CD4-positive, alpha-beta T cell (primary cell): ENCODE measurements around the gene EMX1. TPM values are rescaled to one million over a fixed set of nuclear protein-coding genes. Genes with fewer than 3 reads are reported as not detected.

Source experiments
- ATAC-seq: fragments of 200-7000 bp; cut with Tn5 transposase; one replicate; pipeline ENCODE4 v1.10.0; 2022; ENCODE audit warnings: mild to moderate bottlenecking; ENCODE audit not compliant: poor library complexity
- CTCF ChIA-PET: fragments of 350-600 bp; sonication (Branson Sonifier 250); formaldehyde crosslinking; loops from one replicate; lab custom pipeline; 2021; ENCODE audit warnings: antibody characterized with exemption, inconsistent platforms; lab: Charles Lee
- POLR2A ChIA-PET: fragments of 350-600 bp; sonication (Branson Sonifier 250); formaldehyde crosslinking; loops from one replicate; lab custom pipeline; 2021; ENCODE audit warnings: antibody characterized with exemption, inconsistent platforms; lab: Charles Lee
- DNase-seq, 14 experiments: peaks; one replicate each; pipeline ENCODE4 v3.0.0-alpha.2; 2013 to 2020; ENCODE audit warnings: mixed read lengths in 2 of 14
- H3K27ac ChIP-seq, 2 donors: one replicate each; pipeline versions ENCODE4 v1.5.1 to v1.7.0; 2013; ENCODE audit warnings: low read length in 2 of 2, low read depth in 1 of 2, mild to moderate bottlenecking in 1 of 2
- H3K27me3 ChIP-seq, 2 experiments: 1 replicate in 1 of 2; 2 replicates in 1 of 2; pipeline versions ENCODE4 v1.6.1 to v1.7.0; 2013; ENCODE audit warnings: low read length in 2 of 2, control low read depth in 1 of 2, mild to moderate bottlenecking in 1 of 2, moderate library complexity in 1 of 2; ENCODE audit not compliant: insufficient read depth in 2 of 2, control insufficient read depth in 1 of 2
- H3K36me3 ChIP-seq: one replicate; pipeline ENCODE4 v1.6.1; 2013; ENCODE audit warnings: low read length, control low read depth; ENCODE audit not compliant: insufficient read depth
- H3K4me1 ChIP-seq: one replicate; pipeline ENCODE4 v1.6.1; 2013; ENCODE audit warnings: low read length, control low read depth; ENCODE audit not compliant: insufficient read depth
- H3K4me3 ChIP-seq: one replicate; pipeline ENCODE4 v1.5.1; 2013; ENCODE audit warnings: mild to moderate bottlenecking, low read length, moderate library complexity
- H3K9me3 ChIP-seq, 2 experiments: 1 replicate in 1 of 2; 2 replicates in 1 of 2; pipeline versions ENCODE4 v1.6.1 to v1.7.0; 2013; ENCODE audit warnings: low read length in 2 of 2, mild to moderate bottlenecking in 2 of 2, control low read depth in 1 of 2, moderate library complexity in 1 of 2; ENCODE audit not compliant: control insufficient read depth in 1 of 2, insufficient read depth in 1 of 2
- H3K27ac Mint-ChIP-seq: one replicate; pipeline ENCODE4 v1.8.0; 2020; ENCODE audit warnings: mixed read lengths
- H3K27me3 Mint-ChIP-seq: one replicate; pipeline ENCODE4 v1.8.0; 2021; ENCODE audit warnings: mixed read lengths
- H3K36me3 Mint-ChIP-seq: one replicate; pipeline ENCODE4 v1.8.0; 2021; ENCODE audit warnings: low read depth, mixed read lengths
- H3K4me1 Mint-ChIP-seq: one replicate; pipeline ENCODE4 v1.8.0; 2021; ENCODE audit warnings: low read depth, mixed read lengths
- H3K4me3 Mint-ChIP-seq: one replicate; pipeline ENCODE4 v1.8.0; 2020; ENCODE audit warnings: mild to moderate bottlenecking, mixed read lengths
- H3K9me3 Mint-ChIP-seq: one replicate; pipeline ENCODE4 v1.8.0; 2020; ENCODE audit warnings: mixed read lengths
- intact Hi-C, 2 experiments: fragments of 100-400 bp; cut with DNase I in 1 of 2; cut with micrococcal nuclease in 1 of 2; formaldehyde crosslinking; loops; one replicate each; pipeline versions ENCODE4 v1.15.1 to v1.9.0; 2023 to 2025; cut with DNase I, micrococcal nuclease
- total RNA-seq, 174 experiments: library from RNA in 2 of 174; stranded (reverse) in 2 of 174; gene quantifications; one replicate each; pipeline ENCODE4 v1.2.3 and lab custom pipeline; 2021 to 2026
- TF ChIP-seq, protein P1 (sequence below): fragments of 200-600 bp; IDR thresholded peaks from one replicate; pipeline ENCODE4 v1.8.0; 2022; ENCODE audit warnings: antibody characterized with exemption, mild to moderate bottlenecking

The EMX1 gene
- total RNA-seq, 2 experiments from 2014 or later: not detected

DNA sequence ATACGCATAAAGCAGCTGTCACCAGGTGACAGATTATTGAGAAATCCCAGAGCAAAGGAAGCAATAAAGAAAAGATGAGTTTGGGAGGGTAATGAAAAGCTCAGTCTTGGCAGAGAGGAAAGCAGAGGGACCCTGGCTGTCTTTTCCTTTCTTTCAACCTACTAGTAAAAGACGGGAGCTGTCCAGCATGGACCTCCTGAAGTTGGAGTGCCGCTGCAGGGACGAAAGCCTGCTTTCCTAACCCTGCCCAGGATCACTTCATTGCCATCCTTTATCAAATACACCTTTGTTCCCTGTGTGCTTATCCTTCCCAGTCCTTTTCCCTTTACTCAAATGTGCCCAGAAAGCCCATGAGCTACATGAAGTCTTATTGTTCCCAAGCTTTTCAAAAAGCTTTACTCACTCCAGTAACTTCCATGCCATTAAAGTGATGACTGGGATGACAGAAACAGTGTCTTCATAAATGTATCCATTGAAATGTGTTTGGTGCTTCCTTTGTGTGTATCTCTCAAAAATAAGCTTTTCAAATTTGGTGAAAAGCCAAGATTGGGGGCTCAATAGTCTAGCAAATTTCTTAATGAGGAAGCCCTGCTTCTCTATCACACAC is 33.9 kb upstream of the EMX1 start:
- Histone ChIP-seq H3K4me1 (peaks cover 12% of the 10 kb centered on the region), H3K4me3 (no peak overlapping the region), H3K9me3 (no peaks in the 10 kb centered on the region), H3K27me3 (peaks cover 40 to 67% of the 10 kb centered on the region in 2 experiments), H3K36me3 (no peaks in the 10 kb centered on the region), H3K27ac (no peak overlapping the region)
- ATAC-seq: no peak
- Mint-ChIP-seq H3K4me1 (peaks cover 7% of the 10 kb centered on the region), H3K9me3 (no peaks in the 10 kb centered on the region), H3K27me3 (peaks cover 74% of the 10 kb centered on the region), H3K27ac (no peak overlapping the region), H3K4me3 (no peak overlapping the region), H3K36me3 (no peaks in the 10 kb centered on the region)
- intact Hi-C loops: no loop called here
- ChIA-PET CTCF (no interaction called here), POLR2A (no interaction called here)
- DNase-seq: peak in 3 of 14 experiments; percentile 16 to 36 (median 16)
- TF ChIP-seq, protein P1, sequence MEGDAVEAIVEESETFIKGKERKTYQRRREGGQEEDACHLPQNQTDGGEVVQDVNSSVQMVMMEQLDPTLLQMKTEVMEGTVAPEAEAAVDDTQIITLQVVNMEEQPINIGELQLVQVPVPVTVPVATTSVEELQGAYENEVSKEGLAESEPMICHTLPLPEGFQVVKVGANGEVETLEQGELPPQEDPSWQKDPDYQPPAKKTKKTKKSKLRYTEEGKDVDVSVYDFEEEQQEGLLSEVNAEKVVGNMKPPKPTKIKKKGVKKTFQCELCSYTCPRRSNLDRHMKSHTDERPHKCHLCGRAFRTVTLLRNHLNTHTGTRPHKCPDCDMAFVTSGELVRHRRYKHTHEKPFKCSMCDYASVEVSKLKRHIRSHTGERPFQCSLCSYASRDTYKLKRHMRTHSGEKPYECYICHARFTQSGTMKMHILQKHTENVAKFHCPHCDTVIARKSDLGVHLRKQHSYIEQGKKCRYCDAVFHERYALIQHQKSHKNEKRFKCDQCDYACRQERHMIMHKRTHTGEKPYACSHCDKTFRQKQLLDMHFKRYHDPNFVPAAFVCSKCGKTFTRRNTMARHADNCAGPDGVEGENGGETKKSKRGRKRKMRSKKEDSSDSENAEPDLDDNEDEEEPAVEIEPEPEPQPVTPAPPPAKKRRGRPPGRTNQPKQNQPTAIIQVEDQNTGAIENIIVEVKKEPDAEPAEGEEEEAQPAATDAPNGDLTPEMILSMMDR: no peak

DNA sequence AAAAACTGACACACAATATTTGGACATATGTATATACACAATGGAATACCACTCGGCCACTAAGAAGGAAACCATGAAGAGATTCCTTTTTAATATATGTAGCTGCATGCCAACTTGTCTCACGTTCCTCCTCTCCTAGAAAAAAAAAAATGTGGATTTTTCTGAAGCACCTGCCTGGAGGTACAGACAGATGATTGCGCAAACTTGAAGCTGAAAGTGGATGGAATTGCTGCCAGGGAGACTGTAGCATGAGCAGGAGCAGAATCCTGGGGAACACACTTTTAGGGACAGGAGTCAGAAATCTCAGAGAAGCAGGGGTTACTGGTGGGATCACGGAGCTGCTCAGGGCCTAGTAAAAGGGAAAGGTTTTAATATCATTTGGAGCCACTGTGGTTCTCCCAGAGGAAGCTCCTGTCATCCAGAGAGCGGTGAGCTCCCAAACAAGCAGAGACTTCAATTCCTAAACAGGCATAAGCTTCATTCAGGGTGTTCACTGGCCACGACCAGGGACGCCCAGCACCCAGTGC is 30.8 kb upstream of the EMX1 start:
- Histone ChIP-seq H3K27ac (no peak overlapping the region), H3K36me3 (no peaks in the 10 kb centered on the region), H3K9me3 (no peaks in the 10 kb centered on the region), H3K4me1 (peaks cover 12% of the 10 kb centered on the region), H3K27me3 (peaks cover 53 to 72% of the 10 kb centered on the region in 2 experiments), H3K4me3 (peak overlapping the region; percentile 22)
- TF ChIP-seq, protein P1: no peak
- Mint-ChIP-seq H3K9me3 (no peaks in the 10 kb centered on the region), H3K4me3 (peak overlapping the region; percentile 78), H3K27ac (no peak overlapping the region), H3K4me1 (peaks cover 7% of the 10 kb centered on the region), H3K27me3 (peaks cover 84% of the 10 kb centered on the region), H3K36me3 (no peaks in the 10 kb centered on the region)
- intact Hi-C loops: no loop called here
- no peak for DNase-seq
- ATAC-seq: no peak
- ChIA-PET CTCF (no interaction called here), POLR2A (interaction anchor here (0.5 kb wide), 1 partner anchor 16 kb away, joined by 3 read pairs; no protein-coding TSS in a partner anchor)

DNA sequence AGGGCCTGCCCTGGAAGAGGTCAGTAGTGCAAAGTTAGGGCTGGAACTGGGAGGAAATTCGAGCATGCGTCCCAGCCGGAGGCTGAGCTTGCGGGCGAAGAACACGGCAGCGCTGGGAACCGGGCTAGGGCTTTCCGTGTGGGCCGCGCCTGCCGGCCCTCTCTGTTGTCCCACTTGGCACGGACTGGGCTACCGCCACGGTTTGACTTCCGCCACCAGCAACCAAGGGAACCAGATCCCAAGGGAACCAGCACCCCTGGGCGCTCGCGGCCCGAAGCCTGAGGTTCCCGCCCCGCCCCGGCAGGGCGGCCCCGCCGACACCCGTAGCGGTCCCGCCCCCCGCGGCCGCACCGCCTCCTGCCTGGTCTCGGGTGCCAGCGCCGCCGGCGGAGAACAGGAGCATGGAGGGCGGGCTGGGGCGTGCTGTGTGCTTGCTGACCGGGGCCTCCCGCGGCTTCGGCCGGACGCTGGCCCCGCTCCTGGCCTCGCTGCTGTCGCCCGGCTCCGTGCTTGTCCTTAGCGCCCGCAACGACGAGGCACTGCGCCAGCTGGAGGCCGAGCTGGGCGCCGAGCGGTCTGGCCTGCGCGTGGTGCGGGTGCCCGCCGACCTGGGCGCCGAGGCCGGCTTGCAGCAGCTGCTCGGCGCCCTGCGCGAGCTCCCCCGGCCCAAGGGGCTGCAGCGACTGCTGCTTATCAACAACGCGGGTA is 30.1 kb upstream of the EMX1 start, which contains the start of gene SPR:
Gene SPR (plus strand): TSS at position 377 of the 708 bp plus-strand sequence. CDS start 25 bp downstream, at position 402.
- no peaks in the 10 kb centered on the region for H3K9me3 Mint-ChIP-seq
- Histone ChIP-seq H3K27me3 (peaks cover 53 to 77% of the 10 kb centered on the region in 2 experiments), H3K4me1 (peaks cover 12% of the 10 kb centered on the region), H3K9me3 (no peaks in the 10 kb centered on the region), H3K27ac (no peak within 1 kb of the TSS), H3K4me3 (peak within 1 kb of the TSS; percentile 51), H3K36me3 (no peaks in the 10 kb centered on the region)
- ChIA-PET POLR2A (interaction anchor here (0.5 to 1.2 kb wide), 3 partner anchors 17 to 290 kb away, joined by 3 to 4 read pairs (median 3); no protein-coding TSS in a partner anchor), CTCF (interaction anchor here (1.0 kb wide), 1 partner anchor 290 kb away, joined by 4 read pairs; no protein-coding TSS in a partner anchor)
- DNase-seq: peak in 12 of 14 experiments; percentile 13 to 67 (median 42)
- H3K27ac Mint-ChIP-seq: no peak within 1 kb of the TSS
- ATAC-seq: peak; percentile 82
- TF ChIP-seq, protein P1: no peak
- H3K27me3 Mint-ChIP-seq: peaks cover 84% of the 10 kb centered on the region
- H3K4me3 Mint-ChIP-seq: peak within 1 kb of the TSS; percentile 78
- no peaks in the 10 kb centered on the region for H3K36me3 Mint-ChIP-seq
- H3K4me1 Mint-ChIP-seq: peaks cover 7% of the 10 kb centered on the region
- intact Hi-C loops: no loop called here
